Measurements from ENCODE around the gene EEF1AKMT3. TPM values are rescaled to one million over a fixed set of nuclear protein-coding genes. Genes with fewer than 3 reads are reported as not detected.

EEF1AKMT3 gene
- total RNA-seq, 4 donors from 2014 or later = 0.82 to 2.0 (median 1.0) TPM

DNA sequence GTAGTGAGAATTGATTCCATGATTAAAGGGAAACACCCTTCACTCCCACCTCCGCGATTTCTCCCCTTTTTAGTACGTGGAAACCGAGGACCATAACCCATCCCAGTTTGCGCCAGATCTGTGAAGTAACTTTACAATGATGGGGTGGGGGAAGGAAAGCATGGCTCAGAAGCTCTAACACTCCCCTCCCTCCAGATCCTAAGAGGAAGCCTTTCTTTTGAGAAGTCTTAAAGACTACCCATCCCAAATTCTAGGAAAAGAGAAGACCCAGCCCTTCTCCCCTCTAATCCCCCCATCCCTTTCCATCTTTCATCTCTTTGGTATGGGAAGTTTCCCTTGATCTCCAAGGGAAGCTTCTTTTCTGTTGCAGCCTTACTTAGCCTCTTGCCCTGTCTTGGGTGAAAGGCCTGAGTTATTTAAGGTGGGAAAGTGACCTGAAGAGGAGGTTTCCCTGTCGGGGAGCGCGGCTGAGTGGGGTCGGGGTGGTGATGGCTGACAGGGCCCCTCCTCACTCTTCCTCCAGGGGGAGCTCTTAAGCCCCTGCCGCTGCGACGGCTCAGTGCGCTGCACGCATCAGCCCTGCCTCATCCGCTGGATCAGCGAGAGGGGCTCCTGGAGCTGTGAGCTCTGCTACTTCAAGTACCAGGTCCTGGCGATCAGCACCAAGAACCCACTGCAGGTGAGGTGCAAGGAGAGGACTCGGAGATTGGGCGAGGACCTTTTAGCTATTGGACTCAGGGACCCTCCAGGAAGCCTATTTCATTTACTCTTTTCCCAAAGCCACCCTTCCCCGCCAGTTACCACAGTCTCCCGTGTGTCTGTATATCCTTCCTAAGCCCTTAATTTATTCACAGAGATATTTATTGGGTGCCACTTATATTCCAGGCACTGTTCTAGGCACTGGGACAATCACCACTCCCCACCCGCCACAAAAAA lies 15.7 kb upstream of the EEF1AKMT3 start:
- no peak for TF ChIP-seq POLR2A (IDR thresholded peaks at IDR 0.05)
- peak in 3 of 5 experiments; percentile 24 to 50 (median 30) for TF ChIP-seq CTCF (IDR thresholded peaks at IDR 0.05 in 4 of 5, conservative IDR thresholded peaks at IDR 0.05 in 1 of 5)
- Histone ChIP-seq H3K4me3 (peak overlapping the region; percentile 60 to 68 (median 66)), H3K4me1 (peaks cover 13 to 18% of the 10 kb centered on the region in 2 donors), H3K36me3 (peaks cover 0 to 21% of the 10 kb centered on the region in 2 donors), H3K27ac (no peak overlapping the region), H3K27me3 (peaks cover 0 to 7% (median 0%) of the 10 kb centered on the region in 3 donors), H3K9me3 (no peaks in the 10 kb centered on the region)
- no peak for ATAC-seq
- DNase-seq = no peak
- in situ Hi-C loops (cut with MboI; ENCODE audit: low sequenced_read_pairs in 4 of 4) (no loop called here), intact Hi-C loops (cut with DNase I; ENCODE audit: low total_unique reads) (no loop called here)

DNA sequence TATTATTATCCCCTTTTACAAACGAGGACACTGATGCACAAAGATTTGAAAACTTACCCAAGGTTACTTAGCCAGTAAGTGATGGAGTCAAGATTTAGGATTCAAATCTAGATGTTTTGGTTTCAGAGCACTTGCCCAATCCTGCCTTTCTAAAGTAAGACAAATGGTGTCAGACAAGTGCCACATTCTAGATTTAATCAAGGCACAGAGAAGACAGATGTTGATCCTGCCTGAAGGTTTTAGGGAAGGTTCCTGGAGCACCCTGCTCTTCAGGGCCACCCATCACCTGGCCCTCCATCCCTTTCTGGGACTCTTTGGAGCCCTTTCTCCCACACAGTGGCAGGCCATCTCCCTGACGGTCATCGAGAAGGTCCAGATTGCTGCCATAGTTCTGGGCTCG lies 14.6 kb upstream of the EEF1AKMT3 start:
- DNase-seq (no peak), ATAC-seq (no peak)
- TF ChIP-seq CTCF (IDR thresholded peaks at IDR 0.05 in 4 of 5, conservative IDR thresholded peaks at IDR 0.05 in 1 of 5) = no peak
- no peak for TF ChIP-seq POLR2A (IDR thresholded peaks at IDR 0.05)
- Histone ChIP-seq H3K27ac (no peak overlapping the region), H3K4me1 (peaks cover 13 to 15% of the 10 kb centered on the region in 2 donors), H3K9me3 (no peaks in the 10 kb centered on the region), H3K27me3 (peaks cover 2 to 12% (median 10%) of the 10 kb centered on the region in 3 donors), H3K4me3 (no peak overlapping the region), H3K36me3 (peaks cover 0 to 21% of the 10 kb centered on the region in 2 donors)
- intact Hi-C loops (cut with DNase I; ENCODE audit: low total_unique reads) = no loop called here
- in situ Hi-C loops (cut with MboI; ENCODE audit: low sequenced_read_pairs in 4 of 4) = no loop called here

DNA sequence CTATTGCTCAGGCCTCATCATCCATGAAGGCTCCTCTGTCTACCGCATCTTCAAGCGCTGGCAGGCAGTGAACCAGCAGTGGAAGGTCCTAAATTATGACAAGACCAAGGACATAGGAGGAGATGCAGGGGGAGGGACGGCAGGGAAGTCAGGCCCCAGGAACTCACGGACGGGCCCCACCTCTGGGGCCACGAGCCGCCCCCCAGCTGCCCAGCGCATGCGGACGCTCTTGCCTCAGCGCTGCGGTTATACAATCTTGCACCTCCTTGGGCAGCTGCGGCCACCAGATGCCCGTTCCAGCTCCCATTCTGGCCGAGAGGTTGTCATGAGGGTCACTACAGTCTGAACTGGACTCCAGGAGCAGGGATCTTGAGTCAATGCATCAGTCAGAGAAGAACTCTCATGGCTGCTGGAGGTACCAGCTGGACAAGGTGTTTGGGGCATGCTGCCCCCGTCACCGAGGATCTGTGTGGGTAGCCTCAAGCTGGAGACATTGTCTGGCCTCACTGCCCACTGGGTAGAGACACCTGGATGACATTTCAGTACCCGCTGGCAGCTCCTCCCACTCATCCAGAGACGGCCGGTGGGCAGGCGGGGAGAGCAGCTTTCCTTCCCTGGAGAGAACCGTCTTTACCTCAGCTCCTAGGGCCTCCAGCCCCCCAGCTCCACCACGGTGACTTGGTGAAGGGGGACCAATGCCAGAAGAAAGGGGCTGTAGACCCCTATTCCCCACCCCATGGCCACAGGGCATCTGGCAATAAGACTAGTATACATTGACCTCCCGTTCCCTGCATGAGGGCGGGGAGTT lies 13.7 kb upstream of the EEF1AKMT3 start:
- H3K36me3 ChIP-seq = peaks cover 0 to 21% of the 10 kb centered on the region in 2 donors
- no peak for TF ChIP-seq CTCF (IDR thresholded peaks at IDR 0.05 in 4 of 5, conservative IDR thresholded peaks at IDR 0.05 in 1 of 5)
- TF ChIP-seq POLR2A (IDR thresholded peaks at IDR 0.05) = no peak
- no peak for DNase-seq
- no peaks in the 10 kb centered on the region for H3K9me3 ChIP-seq
- no peak overlapping the region for H3K4me3 ChIP-seq
- in situ Hi-C loops (cut with MboI; ENCODE audit: low sequenced_read_pairs in 4 of 4) = no loop called here
- peaks cover 12 to 13% of the 10 kb centered on the region in 2 donors for H3K4me1 ChIP-seq
- H3K27ac ChIP-seq = no peak overlapping the region
- intact Hi-C loops (cut with DNase I; ENCODE audit: low total_unique reads) = no loop called here
- no peak for ATAC-seq
- peaks cover 12 to 22% (median 20%) of the 10 kb centered on the region in 3 donors for H3K27me3 ChIP-seq

- no peak overlapping the region for H3K4me3 ChIP-seq
- ATAC-seq (no peak), DNase-seq (no peak)
- peaks cover 19 to 29% (median 27%) of the 10 kb centered on the region in 3 donors for H3K27me3 ChIP-seq
- H3K4me1 ChIP-seq = peaks cover 10 to 11% of the 10 kb centered on the region in 2 donors
- intact Hi-C loops (cut with DNase I; ENCODE audit: low total_unique reads) = no loop called here
- H3K36me3 ChIP-seq = peaks cover 0 to 21% of the 10 kb centered on the region in 2 donors
- in situ Hi-C loops (cut with MboI; ENCODE audit: low sequenced_read_pairs in 4 of 4) = no loop called here
- H3K27ac ChIP-seq = no peak overlapping the region
- no peaks in the 10 kb centered on the region for H3K9me3 ChIP-seq
- no peak for TF ChIP-seq POLR2A (IDR thresholded peaks at IDR 0.05)
- TF ChIP-seq CTCF (IDR thresholded peaks at IDR 0.05 in 4 of 5, conservative IDR thresholded peaks at IDR 0.05 in 1 of 5) = peak in 2 of 5 experiments; percentile 10 to 45
These were observed 12.9 kb upstream of the EEF1AKMT3 start for GRCh38 chr12:57759360-57759980.

Measured in gastrocnemius medialis (tissue), 4 donors.